LNCAP (cell line): ENCODE measurements around the gene GINS1.

Experiments used
- TF ChIP-seq, protein P1 (sequence below): fragments of 450-650 bp; IDR thresholded peaks from 2 replicates; pipeline ENCODE4 v1.5.1; 2017; ENCODE audit warnings: mild to moderate bottlenecking

Gene GINS1

DNA sequence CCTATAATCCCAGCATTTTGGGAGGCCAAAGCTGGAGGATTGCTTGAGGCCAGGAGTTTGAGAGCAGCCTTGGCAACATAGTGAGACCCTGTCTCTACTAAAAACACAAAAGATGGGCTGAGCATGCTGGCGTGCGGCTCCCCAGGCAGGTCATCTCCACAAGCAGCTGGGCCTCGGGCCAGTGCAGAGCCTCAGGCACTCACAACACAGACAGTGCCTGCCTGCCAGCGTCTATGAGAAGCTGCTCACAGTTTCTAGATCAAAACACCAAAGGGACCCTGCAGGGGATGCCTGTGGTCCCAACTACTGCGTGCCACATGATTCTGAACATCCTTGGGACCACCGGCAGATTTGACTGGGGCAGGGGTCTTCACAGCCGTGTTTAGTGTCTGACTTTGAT lies 59.4 kb downstream of the GINS1 start:
- TF ChIP-seq, protein P1, sequence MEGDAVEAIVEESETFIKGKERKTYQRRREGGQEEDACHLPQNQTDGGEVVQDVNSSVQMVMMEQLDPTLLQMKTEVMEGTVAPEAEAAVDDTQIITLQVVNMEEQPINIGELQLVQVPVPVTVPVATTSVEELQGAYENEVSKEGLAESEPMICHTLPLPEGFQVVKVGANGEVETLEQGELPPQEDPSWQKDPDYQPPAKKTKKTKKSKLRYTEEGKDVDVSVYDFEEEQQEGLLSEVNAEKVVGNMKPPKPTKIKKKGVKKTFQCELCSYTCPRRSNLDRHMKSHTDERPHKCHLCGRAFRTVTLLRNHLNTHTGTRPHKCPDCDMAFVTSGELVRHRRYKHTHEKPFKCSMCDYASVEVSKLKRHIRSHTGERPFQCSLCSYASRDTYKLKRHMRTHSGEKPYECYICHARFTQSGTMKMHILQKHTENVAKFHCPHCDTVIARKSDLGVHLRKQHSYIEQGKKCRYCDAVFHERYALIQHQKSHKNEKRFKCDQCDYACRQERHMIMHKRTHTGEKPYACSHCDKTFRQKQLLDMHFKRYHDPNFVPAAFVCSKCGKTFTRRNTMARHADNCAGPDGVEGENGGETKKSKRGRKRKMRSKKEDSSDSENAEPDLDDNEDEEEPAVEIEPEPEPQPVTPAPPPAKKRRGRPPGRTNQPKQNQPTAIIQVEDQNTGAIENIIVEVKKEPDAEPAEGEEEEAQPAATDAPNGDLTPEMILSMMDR: no peak

DNA sequence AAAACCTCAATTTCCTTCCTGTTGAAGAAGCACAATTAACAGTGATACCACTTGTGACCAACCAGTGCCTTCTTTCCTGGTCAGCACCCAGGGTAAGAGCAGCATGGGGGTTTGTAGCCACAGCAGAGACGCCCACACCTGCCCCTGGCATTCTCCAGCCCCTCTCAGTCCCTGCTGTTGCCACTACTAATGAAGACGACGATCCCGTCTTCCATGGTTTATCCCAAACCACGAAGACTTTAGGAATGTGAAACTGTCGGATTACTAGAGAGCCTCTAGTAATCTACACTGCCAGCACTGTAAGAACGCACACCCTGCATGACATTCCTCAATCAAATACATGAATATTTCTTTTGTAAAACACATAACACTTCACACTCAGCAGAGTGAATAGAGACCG lies 60.0 kb downstream of the GINS1 start:
- TF ChIP-seq, protein P1: no peak

DNA sequence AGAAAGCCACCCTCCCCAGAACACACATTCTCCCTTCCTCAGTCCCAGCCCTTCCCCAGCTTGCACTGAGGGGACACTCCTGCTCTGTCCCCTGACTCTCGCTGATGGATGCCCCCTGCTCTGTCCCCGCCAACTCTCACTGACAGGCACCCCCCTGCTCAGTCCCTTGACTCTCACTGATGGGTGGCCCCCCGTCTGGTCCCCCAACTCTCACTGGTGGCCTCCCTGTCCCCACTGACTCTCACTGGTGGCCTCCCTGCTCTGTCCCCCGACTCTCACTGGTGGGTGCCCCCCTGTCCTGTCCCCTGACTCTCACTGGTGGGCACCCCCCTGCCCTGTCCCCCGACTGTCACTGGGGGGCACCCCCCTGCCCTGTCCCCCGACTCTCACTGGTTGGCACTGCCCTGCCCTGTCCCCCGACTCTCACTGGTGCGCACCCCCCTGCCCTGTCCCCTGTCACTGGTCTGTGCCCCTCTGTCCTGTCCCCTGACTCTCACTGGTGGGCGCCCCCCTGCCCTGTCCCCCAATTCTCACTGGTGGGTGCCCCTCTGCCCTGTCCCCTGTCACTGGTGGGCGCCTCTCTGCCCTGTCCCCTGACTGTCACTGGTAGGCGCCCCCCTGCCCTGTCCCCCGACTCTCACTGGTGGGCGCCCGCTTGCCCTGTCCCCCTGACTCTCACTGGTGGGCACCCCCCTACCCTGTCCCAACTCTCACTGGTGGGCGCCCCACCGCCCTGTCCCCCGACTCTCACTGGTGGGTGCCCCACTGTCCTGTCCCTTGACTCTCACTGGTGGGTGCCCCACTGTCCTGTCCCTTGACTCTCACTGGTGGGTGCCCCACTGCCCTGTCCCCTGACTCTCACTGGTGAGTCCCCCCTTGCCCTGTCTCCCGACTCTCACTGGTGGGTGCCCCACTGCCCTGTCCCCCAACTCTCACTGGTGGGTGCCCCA lies 60.9 kb downstream of the GINS1 start:
- TF ChIP-seq, protein P1: no peak

DNA sequence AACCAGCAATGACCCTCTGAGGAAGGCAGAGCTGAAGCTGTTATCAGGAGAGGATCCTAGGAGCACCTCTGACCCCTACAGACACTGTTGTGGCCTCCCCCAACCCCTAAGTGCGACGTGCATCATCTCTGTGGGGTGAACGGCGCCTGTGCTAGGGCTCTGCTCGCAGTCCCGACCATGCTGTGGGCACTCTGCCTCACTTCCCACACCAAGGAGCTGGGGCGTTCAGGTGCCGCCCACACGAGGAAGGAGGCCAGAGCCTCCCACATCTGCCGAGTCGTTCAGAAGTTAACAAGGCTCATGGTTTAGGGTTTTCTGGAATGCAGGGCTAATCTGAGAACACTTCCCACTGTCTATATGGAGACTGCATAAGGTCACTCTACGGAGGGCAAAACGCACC lies 62.1 kb downstream of the GINS1 start:
- TF ChIP-seq, protein P1: no peak

DNA sequence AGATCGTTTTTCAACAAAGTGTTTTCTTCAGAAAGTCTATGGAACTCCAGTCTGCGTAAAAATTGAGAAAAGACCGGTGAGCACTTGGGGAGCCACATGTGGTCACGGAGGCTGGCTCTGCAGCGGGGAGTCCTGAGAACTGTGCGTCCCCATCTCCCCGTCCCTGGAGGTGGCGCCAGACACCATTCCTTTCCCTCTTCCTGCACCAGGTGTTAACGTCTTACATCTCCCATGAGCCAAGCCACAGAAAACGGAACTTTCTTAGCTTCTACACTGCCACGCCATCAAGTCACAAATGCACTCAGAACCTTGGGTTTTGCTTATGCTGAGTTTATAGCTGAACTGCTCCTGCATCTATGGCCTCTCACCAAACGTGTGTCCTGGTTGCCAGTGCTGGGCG lies 62.6 kb downstream of the GINS1 start:
- TF ChIP-seq, protein P1: peak; percentile 60

DNA sequence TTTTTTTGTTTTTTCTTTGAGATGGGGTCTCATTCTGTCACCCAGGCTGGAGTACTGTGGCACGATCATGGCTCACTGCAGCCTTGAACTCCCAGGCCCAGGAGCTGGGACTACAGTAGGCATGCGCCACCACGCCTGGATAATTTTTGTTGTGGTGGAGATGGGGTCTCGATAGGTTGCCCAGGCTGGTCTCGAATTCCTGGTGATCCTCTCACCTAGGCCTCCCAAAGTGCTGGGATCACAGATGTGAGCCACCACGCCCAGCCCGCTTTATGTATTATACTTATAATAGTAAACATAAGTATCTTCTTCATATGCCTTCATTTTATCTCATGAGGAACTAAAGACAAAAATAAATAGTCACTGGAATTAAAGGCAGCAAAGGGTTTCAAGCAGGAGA lies 63.5 kb downstream of the GINS1 start:
- TF ChIP-seq, protein P1: no peak

DNA sequence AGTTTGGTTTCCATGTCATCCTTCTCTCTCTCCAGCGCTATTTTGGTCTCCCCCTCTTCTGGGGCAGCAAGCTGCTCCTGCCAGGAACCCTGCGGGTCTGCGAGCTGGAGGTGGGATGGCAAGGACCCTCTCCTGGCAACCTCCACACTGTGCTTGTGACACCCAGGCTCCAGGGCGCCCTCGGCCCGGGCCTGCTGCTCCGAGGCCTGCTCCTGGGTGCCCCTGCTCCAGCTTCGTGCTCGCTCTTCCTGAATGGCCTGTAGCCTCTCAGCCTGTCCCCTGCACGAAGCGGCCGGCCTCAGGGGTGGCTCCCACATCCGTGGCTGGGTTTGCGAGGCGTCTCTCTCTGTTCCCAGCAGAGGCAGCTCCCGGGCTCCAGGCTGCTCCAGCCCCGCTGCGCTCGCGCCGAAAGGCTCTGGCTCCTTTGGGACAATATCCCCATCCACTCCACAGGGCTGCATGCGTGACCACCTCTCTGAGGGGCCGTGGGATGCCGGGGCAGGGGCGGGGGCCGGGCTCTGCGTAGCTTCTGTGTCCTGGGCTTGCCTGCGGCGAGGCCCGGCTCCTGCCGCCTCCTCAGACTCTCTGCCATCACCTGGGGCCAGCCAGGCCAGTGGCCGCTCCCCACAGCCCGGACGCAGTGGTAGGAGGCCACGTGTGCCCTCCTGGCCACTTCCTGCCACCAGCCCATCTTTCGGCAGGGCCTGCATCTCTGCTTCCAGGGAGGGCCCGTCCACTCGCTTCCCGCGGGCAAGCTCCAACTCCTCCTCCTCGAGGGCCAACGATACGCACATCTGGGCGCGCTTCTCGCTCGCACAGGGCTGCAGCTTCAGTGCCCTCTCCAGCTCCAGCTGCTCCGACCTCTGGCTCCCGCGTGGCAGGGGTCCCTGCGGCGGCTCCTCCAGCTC lies 68.9 kb downstream of the GINS1 start:
- TF ChIP-seq, protein P1: no peak
